ENCODE results near the gene LRRC8E. TPM values are rescaled to one million over a fixed set of nuclear protein-coding genes. Genes with fewer than 3 reads are reported as not detected.
"Not testable (repeated sequence)": the region's sequence is repeated elsewhere in the genome, so short reads cannot be mapped to it uniquely, and the experiment has no call there.

Gene LRRC8E
- total RNA-seq, 2 experiments from 2014 or later, result not detected

DNA sequence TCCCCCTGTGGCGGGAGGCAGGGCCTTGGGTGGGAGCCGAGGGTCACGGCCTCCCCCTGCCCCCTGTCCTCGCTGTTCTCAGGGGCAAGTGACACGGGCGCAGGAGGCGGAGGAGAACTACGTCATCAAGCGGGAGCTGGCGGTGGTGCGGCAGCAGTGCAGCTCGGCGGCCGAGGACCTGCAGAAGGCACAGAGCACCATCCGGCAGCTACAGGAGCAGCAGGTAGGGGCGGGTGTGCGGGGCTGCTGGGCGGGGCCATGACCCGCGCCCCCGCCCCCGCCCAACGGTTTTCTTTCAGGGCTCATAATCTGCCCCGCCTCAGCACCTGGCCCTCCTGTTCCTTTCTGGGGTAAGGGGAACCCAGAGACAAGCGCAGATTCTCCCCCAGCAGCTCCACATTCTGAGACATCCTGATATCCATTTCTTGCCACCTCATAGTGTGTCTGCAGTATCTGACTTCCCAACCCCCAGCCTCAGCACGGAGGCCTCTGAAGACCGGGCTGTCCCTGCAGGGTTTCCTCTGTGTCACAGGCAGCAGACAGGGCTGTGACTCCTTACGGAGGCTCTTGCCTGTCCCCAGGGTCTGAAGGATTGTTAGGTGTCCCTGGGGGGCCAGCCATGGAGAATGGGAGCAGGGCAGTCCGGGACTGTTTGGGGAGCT lies 30.1 kb upstream of the LRRC8E start:
- peaks cover 5% of the 10 kb centered on the region for H3K4me1 Mint-ChIP-seq
- POLR2A ChIA-PET, result interaction anchor here (1.5 kb wide), 1 partner anchor 11 kb away, joined by 4 read pairs; no protein-coding TSS in a partner anchor
- no peak overlapping the region for H3K4me3 Mint-ChIP-seq
- CTCF ChIA-PET, result interaction anchor here (0.7 to 4.5 kb wide), 5 partner anchors 11 to 121 kb away, joined by 3 to 25 read pairs (median 3); partner anchors contain the start of gene MAP2K7
- H3K9me3 Mint-ChIP-seq, result no peaks in the 10 kb centered on the region
- DNase-seq, result no peak
- peaks cover 7% of the 10 kb centered on the region for H3K27me3 Mint-ChIP-seq
- H3K27ac Mint-ChIP-seq, result no peak overlapping the region
- no peaks in the 10 kb centered on the region for H3K36me3 Mint-ChIP-seq (ENCODE audit: low read depth)

DNA sequence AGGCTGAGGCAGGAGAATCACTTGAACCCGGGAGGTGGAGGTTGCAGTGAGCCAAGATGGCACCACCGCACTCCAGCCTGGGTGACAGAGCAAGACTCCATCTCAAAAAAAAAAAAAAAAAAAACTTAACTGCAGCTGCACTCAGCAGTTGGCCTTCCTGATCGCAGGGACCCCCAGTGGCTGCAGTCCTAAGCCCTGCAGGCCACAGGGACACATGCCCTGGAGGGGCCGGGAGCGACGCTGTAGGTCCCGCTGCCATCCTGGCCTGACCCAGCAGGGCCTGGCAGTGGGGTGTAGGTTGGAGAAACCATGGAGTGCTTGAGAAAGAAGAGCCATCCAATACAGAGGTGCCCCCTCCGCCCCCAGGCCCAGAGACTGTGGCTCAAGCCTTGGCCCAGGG lies 29.2 kb upstream of the LRRC8E start:
- H3K4me3 Mint-ChIP-seq; H3K27ac Mint-ChIP-seq; H3K4me1 Mint-ChIP-seq; DNase-seq; H3K9me3 Mint-ChIP-seq; POLR2A ChIA-PET; H3K36me3 Mint-ChIP-seq (ENCODE audit: low read depth); H3K27me3 Mint-ChIP-seq: not testable (repeated sequence)
- CTCF ChIA-PET, result interaction anchor here (4.5 kb wide), 1 partner anchor 10 kb away, joined by 25 read pairs; no protein-coding TSS in a partner anchor

DNA sequence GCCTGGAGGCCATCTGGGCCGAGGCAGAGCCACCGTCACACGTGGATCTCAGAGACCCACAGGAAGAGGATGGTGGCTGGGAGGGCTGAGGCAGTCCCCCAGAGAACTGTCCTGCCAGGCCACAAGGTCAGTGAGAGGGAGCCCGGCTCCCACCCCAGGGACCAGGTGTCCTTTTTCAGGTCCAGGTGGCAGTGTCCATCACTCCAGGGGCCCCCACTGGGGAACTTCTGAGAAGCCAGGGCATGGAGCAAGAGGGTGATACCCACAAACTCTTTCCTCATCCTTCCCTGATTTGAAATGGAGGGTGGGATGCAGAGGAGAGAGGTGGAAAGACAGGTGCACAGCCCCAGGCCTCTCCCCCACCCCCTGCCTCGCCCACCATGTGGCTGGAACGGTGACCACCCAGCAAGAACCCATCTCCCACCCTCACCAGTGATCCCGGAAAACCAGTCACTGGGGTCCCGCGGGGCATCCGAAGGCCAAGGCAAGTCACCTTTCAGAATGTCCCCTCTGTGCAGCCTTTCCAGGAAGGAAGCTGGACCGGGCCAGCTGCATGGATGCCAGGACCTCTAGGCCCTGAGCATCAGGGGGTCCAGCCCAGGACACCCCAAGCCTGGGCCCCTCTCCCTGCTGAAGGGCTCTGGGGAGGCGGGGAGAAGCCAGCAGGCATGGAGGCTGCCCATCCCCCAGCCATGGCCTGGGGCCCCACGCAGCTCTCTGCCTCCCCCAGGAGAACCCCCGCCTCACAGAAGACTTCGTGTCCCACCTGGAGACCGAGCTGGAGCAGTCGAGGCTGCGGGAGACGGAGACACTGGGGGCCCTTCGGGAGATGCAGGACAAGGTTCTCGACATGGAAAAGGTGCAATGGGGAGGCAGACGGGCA lies 28.2 kb upstream of the LRRC8E start:
- Mint-ChIP-seq H3K4me3 (no peak overlapping the region), H3K27ac (no peak overlapping the region), H3K9me3 (no peaks in the 10 kb centered on the region), H3K4me1 (peaks cover 10% of the 10 kb centered on the region), H3K36me3 (ENCODE audit: low read depth) (no peaks in the 10 kb centered on the region), H3K27me3 (peaks cover 15% of the 10 kb centered on the region)
- CTCF ChIA-PET, result interaction anchor here (1.5 to 4.5 kb wide), 2 partner anchors 8 to 9 kb away, joined by 4 to 25 read pairs; no protein-coding TSS in a partner anchor
- POLR2A ChIA-PET, result interaction anchor here (1.6 kb wide), 1 partner anchor 12 kb away, joined by 3 read pairs; no protein-coding TSS in a partner anchor
- DNase-seq, result no peak

DNA sequence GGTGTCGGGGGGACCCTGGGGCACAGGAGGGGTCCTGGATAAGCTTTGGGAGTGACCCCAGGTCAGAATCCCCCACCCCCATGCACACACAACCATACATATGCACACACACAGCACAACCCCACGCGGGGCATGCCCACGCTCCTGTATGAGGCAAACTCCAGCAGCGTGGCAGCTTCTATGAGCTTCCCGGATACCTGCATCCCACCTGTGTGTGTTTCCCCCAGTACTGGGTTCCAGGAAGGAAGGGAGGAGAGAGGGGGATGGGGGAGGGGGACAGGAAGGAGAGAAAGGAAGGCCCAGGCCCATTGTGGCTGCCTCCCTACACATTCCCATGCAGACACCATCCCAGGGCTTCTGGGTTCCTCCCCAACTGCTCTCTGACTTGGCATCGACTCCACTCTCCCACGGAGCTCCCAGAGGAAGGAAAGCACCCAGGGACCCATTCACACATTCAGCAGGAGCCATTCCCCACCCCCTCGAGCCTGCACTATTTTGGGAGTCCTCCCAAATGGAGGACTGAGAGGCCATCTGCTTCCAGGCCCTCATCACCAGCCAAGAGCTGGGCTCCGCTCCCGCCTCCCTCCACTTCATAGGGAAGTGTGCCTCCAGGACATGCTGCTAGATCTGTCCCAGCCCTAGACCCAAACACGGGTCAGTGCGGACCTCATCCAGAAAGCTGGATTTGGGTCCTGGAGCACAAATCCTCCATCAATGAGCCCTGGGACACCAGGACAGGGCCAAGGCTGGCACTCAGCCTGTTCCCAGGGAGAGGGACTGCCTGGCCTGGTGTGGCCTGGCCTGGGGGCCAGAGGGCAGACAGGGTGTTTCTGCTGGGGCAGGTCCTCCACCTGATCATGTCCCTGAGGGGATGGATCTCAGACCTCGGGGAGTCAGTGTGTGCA lies 27.3 kb upstream of the LRRC8E start:
- POLR2A ChIA-PET, result interaction anchor here (1.6 kb wide), 1 partner anchor 11 kb away, joined by 3 read pairs; no protein-coding TSS in a partner anchor
- CTCF ChIA-PET, result interaction anchor here (1.5 to 4.5 kb wide), 2 partner anchors 8 to 9 kb away, joined by 4 to 25 read pairs; no protein-coding TSS in a partner anchor
- no peak for DNase-seq
- Mint-ChIP-seq H3K27ac (no peak overlapping the region), H3K4me3 (no peak overlapping the region), H3K9me3 (no peaks in the 10 kb centered on the region), H3K27me3 (peaks cover 21% of the 10 kb centered on the region), H3K4me1 (peaks cover 16% of the 10 kb centered on the region), H3K36me3 (ENCODE audit: low read depth) (no peaks in the 10 kb centered on the region)

DNA sequence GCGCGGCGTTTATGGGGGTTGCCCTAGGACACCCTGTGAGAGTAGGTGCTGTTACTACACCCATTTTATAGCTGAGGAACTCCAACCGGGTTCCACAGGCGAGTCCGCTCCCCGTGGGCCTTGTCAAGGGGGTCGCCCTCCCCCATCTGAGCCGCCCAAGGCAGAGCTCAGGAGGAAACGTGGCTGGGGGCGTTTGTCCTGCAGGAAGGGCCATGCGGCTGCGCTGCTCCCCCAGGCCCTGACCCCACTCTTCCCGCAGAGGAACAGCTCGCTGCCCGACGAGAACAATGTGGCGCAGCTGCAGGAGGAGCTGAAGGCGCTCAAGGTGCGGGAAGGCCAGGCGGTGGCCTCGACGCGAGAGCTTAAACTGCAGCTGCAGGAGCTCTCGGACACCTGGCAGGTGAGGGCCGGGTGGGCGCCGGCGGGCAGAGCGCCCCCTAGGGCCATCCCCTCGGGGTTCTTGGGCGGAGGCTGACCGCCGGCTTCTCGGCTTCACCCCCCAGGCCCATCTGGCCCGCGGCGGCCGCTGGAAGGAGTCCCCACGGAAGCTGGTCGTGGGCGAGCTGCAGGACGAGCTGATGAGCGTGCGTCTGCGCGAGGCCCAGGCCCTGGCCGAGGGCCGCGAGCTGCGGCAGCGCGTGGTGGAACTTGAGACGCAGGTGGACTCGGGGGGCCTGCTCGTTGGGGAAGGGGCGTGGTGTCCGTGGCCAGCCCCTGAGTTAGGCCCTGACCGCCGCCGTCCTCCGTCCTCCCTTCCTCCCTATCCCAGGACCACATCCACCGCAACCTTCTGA lies 26.5 kb upstream of the LRRC8E start:
- CTCF ChIA-PET, result interaction anchor here (1.5 kb wide), 1 partner anchor 10 kb away, joined by 4 read pairs; no protein-coding TSS in a partner anchor
- Mint-ChIP-seq H3K9me3 (no peaks in the 10 kb centered on the region), H3K36me3 (ENCODE audit: low read depth) (no peaks in the 10 kb centered on the region), H3K4me1 (peaks cover 16% of the 10 kb centered on the region), H3K27ac (no peak overlapping the region), H3K4me3 (no peak overlapping the region), H3K27me3 (peaks cover 26% of the 10 kb centered on the region)
- DNase-seq, result no peak
- POLR2A ChIA-PET, result interaction anchor here (1.2 to 1.6 kb wide), 3 partner anchors 9 to 59 kb away, joined by 3 to 4 read pairs (median 3); partner anchors contain the start of gene SNAPC2

DNA sequence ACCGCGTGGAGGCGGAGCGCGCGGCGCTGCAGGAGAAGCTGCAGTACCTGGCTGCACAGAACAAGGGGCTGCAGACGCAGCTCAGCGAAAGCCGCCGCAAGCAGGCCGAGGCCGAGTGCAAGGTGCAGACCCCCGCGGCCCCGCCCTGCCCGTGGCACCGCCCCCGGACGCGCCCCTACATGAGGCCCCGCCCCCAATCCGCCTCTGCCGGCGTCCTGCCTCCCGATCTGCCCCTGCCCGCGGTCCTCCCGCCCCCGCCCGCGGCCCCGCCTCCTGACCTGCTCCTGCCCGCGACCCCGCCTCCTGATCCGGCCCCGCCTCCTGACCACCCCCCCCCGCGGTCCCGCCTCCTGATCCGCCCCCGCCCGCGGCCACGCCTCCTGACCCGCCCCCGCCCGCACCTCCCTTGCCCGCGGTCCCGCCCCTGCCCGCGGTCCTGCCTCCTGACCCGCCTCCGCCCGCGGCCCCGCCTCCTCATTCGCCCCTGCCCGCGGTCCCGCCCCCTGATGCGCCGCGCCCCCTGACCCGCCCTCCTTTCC lies 25.8 kb upstream of the LRRC8E start:
- ChIA-PET CTCF (interaction anchor here (1.0 to 1.3 kb wide), 2 partner anchors 41 to 182 kb away, joined by 3 to 4 read pairs; partner anchors contain the start of genes MAP2K7 and TRAPPC5), POLR2A (interaction anchor here (1.2 to 1.3 kb wide), 2 partner anchors 10 to 58 kb away, joined by 3 to 4 read pairs; partner anchors contain the start of gene SNAPC2)
- no peaks in the 10 kb centered on the region for H3K36me3 Mint-ChIP-seq (ENCODE audit: low read depth)
- peak; percentile 73 for DNase-seq
- H3K4me1 Mint-ChIP-seq, result peaks cover 16% of the 10 kb centered on the region
- H3K27me3 Mint-ChIP-seq, result peaks cover 33% of the 10 kb centered on the region
- no peaks in the 10 kb centered on the region for H3K9me3 Mint-ChIP-seq
- no peak overlapping the region for H3K4me3 Mint-ChIP-seq
- H3K27ac Mint-ChIP-seq, result no peak overlapping the region

DNA sequence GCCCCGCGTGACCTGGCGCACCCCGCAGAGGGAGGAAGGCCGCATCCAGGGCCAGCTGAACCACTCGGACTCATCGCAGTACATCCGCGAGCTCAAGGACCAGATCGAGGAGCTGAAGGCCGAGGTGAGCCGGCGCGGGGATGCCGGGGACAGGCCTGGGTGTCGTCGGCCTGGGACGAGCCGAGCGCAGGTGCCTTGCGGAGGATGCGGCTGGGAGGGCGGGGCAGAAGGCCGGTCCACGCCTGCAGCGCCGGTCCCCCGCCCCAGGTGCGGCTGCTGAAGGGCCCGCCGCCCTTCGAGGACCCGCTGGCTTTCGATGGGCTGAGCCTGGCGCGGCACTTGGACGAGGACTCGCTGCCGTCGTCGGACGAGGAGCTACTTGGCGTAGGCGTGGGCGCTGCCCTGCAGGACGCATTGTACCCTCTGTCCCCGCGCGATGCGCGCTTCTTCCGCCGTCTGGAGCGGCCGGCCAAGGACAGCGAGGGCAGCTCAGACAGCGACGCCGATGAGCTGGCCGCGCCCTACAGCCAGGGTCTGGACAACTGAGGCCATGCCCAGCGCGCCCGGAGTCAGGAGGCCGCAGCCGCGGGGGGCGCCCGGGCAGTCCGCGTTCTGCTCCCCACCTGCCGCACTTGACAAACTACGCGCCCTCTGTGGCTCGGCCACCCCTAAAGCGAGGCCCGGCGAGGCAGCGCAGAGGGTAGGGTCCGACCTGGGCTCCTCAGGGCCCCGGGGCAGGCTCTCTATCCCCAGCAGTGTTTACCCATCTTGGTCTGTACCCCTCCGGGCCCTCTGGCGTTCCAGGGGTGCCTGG lies 24.9 kb upstream of the LRRC8E start:
- H3K27ac Mint-ChIP-seq, result no peak overlapping the region

DNA sequence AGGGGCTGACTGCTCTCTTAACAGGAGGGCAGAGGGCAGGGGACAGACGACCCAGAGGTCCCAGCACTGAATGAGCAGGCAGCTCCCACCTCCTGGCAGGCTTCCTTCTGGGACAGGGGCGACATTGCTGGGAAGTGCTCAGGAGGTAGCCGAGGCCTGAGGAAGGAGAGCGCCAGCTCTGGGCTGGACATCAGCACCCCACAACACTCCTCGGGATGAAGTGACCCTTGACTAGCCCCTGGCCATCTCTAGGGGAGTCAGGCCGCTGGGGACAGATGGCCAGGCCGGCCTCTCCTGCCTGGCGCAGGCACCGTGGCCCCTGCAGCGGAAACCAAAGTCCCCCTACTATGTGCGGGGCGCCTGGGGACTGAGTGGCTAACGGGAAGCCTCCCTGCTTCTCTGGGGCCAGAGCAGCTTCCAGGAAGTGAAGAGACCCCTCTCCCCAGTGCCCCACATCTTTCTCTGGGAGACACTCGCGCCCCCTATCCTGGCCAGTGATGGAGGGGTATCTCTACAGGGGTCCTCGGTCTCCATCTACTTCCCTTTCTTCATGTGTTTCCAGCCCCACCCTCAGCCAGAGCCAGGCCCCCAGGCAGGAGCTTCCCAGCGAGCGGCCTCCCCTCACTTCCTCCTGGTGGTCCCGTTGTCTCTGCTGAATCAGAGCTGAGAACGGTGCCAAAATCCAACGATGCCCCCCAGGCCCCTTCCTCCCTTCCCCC lies 24.2 kb upstream of the LRRC8E start:
- H3K27ac Mint-ChIP-seq, result no peak overlapping the region
- no peak overlapping the region for H3K4me3 Mint-ChIP-seq
- CTCF ChIA-PET, result interaction anchor here (0.7 to 1.3 kb wide), 2 partner anchors 12 to 183 kb away, joined by 3 to 4 read pairs; partner anchors contain the start of gene TRAPPC5
- POLR2A ChIA-PET, result no interaction called here
- peaks cover 40% of the 10 kb centered on the region for H3K27me3 Mint-ChIP-seq
- H3K36me3 Mint-ChIP-seq (ENCODE audit: low read depth), result no peaks in the 10 kb centered on the region
- peaks cover 23% of the 10 kb centered on the region for H3K4me1 Mint-ChIP-seq
- no peak for DNase-seq
- H3K9me3 Mint-ChIP-seq, result no peaks in the 10 kb centered on the region

More for the DNA sequence above, 24.9 kb upstream of the LRRC8E start:
- Mint-ChIP-seq H3K4me3 (no peak overlapping the region), H3K36me3 (ENCODE audit: low read depth) (no peaks in the 10 kb centered on the region), H3K27me3 (peaks cover 36% of the 10 kb centered on the region), H3K9me3 (no peaks in the 10 kb centered on the region), H3K4me1 (peaks cover 18% of the 10 kb centered on the region)
- POLR2A ChIA-PET, result interaction anchor here (0.6 kb wide), 1 partner anchor 35 kb away, joined by 3 read pairs; no protein-coding TSS in a partner anchor
- no peak for DNase-seq
- CTCF ChIA-PET, result interaction anchor here (1.0 to 1.3 kb wide), 2 partner anchors 40 to 182 kb away, joined by 3 to 4 read pairs; partner anchors contain the start of genes MAP2K7 and TRAPPC5

DNA sequence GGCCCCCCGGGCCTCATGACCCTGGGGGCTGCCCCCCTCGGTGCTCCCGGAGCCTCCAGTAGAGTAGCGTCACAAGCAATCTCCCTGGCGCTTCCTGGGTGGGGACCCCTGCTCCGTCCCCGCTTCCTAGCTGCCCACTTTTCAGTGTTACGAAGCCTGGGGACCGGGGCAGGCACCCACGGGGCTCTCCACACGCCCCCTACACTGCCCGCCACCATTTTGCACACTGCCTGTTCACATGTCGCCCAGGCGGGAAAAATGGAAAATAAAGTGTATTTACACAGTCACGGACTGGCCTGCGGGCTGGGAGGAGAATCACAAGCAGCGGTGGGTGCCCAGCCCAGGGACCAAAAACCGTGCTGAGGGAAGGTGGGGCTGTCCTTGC lies 23.6 kb upstream of the LRRC8E start:
- peaks cover 24% of the 10 kb centered on the region for H3K4me1 Mint-ChIP-seq
- ChIA-PET CTCF (no interaction called here), POLR2A (no interaction called here)
- H3K36me3 Mint-ChIP-seq (ENCODE audit: low read depth), result no peaks in the 10 kb centered on the region
- H3K4me3 Mint-ChIP-seq, result no peak overlapping the region
- peaks cover 40% of the 10 kb centered on the region for H3K27me3 Mint-ChIP-seq
- no peak for DNase-seq
- no peaks in the 10 kb centered on the region for H3K9me3 Mint-ChIP-seq
- no peak overlapping the region for H3K27ac Mint-ChIP-seq

DNA sequence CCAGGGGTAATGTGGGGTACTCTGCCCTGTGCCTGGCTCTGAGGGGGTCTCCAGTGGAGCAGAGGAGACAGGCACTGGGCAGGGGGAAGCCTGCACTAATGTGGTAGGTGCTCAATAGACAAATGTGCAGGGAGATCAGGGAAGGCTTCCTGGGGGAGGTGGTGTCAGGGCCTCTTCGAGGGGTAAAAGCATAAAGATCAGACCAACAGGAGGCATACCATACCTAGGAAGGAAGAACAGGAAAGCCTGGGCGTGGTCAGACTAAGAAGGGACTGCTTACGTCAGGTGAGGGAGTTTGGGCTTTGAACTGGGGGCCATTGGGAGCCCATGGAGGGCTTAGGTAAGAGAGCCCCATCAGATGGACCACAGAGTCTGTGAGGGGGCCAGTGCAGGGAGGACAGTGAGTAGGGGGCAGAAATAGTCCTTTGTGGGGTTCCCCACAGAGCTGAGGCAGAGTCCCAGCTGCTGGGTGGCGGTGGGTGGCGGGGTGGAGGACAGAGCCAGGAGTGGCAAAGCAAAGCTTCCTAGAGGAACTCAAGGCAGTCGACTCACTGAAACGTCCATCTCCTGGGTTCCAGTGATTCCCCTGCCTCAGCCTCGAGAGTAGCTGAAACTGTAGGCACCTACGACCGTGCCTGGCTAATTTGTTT lies 22.9 kb upstream of the LRRC8E start:
- peaks cover 26% of the 10 kb centered on the region for H3K4me1 Mint-ChIP-seq
- ChIA-PET CTCF (no interaction called here), POLR2A (no interaction called here)
- H3K27me3 Mint-ChIP-seq, result peaks cover 40% of the 10 kb centered on the region
- H3K36me3 Mint-ChIP-seq (ENCODE audit: low read depth), result no peaks in the 10 kb centered on the region
- no peak overlapping the region for H3K27ac Mint-ChIP-seq
- H3K9me3 Mint-ChIP-seq, result no peaks in the 10 kb centered on the region
- DNase-seq, result no peak
- H3K4me3 Mint-ChIP-seq, result peak overlapping the region; percentile 57
